NCI-H2227 treated with DMSO at 0.1 percent for 48 hours (cell line): ENCODE data around the gene PTTG1IP.

ENCODE experiments used
- DNase-seq: peaks from one replicate; lab custom pipeline; 2025; lab: John Stamatoyannopoulos, UW

PTTG1IP gene

DNA sequence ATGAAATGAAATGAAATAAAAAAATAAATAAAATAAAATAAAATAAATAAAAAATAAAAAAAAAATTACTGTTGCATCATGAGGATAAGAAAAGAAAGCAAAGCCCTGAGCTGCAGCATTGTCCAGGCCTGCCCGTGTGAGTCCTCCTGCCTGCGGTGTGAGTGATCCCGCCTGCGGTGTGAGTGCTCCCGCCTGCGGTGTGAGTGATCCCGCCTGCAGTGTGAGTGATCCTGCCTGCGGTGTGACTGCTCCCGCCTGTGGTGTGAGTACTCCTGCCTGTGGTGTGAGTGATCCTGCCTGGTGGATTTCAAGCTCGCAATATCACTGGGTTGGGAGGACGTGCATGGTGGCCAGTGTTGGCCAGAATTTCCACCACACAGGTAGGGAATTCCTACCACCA, 22.4 kb upstream of the PTTG1IP start:
- DNase-seq = no peak

DNA sequence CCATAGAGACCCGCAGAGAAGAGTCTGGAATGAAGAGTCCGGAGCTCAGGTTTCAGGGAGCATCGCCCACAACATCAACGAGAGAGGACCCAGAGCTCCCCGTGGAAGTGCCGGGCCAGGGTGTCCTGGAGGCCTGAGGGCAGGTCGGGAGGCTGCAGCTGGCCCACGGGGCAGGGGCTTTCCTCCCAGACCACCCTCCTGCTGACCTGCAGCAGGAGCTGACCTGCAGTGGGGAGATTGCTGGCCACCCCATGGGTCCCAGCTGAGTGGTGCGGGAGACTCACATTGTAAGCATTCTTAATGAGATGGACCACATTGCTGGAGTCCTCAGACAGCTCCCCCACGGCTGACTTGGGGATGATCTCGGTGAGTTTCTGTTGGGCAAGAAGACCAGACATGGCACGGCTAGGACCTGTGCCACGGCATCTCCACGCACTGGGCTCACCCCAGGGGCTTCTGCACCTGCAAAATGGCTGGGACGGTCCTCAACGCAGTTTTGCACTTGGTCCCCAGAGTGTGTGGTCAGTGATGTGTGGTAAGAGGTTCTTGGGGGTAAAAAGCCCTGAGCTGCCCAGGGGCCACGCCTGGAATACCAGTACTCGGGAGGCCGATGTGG, 21.3 kb upstream of the PTTG1IP start:
- DNase-seq = no peak

DNA sequence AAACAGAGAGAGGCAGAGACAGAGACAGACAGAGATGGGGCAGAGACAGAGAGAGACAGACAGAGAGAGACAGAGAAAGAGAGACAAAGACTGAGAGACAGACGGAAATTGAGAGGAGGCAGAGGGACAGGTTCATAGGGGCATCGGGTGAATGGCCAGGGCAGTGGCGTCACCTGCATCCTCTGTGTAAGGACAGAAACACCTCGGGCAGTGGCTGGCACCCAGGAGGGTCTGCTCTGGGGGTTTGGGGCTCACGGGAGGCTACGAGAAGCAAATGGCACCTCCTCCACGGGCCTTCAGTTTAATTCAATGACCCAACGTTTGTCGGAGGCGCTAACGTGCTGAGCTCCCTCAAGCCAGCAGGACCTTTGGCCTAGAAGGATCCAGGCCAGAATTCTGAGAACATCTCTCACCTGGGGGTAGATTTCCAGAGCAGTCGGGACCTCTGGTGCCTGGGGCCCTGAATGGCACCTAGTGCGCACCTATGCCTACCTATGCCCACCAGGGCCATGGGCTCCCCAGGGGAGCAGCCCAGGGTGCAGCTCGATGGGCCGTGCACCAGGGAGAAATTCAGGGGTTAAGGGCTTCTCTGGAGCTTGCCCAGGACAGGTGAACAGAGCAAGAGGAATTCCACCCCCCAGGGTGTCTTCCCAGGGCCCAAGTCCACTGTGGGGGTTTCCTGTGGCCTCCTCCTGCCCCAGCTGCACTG, 20.6 kb upstream of the PTTG1IP start:
- DNase-seq = no peak

DNA sequence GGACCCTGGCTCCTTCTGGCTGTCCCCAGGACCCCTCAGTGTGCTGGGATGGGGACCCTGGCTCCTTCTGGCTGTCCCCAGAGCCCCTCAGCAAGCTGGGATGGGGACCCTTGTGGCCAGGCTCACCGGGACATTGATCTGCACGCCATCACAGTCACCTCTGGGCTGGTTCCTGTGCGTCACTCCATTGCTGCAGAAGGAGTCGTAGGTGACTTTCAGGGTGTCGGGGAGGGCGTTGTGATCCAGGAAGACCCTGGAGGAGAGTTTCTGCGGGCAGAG, 19.7 kb upstream of the PTTG1IP start:
- no peak for DNase-seq

DNA sequence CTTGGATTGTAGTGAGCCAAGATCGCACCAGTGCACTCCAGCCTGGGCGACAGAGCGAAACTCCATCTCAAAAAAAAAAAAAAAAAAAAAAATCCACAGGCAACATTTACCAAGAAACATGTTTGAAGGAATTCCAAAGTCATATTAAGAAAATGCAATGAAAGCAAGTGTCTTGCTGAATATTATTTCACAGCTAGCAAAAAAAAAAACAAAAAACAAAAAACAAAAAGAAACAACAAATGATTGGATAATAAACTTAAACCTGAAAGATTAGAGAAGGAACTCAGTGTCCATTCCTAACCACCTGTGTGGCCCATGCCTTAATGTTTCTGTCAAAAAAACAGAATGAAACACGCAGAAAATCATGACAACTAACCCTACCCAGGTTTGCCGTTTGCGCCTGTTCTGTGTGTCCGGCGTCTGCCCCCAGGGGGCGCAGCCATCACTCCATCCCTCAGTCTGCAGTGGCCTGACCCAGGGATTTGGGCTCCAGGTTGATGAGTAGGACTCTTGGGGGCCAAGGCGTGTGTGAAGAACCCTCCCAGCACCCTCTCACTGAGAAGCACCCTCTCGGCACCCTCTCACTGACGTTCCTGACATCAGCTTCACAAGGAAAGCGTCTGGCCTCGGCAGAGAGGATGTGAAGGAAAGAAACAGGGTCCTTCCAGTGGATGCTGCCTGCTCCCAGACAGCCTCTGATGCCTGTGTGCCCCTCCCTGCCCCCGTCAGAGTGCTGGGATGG, 19.2 kb upstream of the PTTG1IP start:
- DNase-seq = no peak

DNA sequence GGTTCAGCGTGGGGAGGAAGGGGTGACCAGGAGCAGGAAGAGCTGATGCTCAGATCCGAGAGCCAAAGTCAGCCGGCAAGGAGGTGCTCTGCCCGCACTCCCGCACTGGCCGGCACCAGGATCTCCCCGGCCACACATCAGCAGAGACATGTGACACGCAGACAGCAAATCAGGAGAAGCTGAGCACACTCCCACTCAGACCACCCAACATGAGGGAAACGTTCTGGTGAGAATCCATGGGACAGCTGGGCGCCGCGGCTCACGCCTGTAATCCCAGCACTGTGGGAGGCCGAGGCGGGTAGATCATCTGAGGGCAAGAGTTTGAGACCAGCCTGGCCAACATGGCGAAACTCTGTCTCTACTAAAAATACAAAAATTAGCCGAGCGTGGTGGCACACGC, 18.6 kb upstream of the PTTG1IP start:
- DNase-seq = no peak

DNA sequence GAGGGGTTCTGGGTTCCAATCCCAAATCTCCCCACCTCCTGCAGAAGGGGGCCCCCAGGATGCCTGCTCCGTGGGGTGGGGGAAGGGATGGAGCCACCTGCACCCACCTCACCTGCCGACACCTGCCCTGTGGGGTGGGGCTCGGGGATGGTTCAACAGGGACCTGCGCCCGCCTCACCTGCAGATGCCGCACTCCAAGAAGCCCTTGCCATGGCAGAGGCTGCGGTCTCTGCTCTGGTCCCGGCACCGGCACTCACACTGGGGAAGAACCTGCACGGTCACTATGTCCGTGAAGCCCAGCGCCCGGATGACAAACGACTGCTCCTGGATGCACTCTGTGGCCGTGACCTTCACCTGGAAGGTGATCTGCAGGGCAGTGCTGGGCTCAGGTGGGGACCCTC, 18.1 kb upstream of the PTTG1IP start:
- DNase-seq = no peak

DNA sequence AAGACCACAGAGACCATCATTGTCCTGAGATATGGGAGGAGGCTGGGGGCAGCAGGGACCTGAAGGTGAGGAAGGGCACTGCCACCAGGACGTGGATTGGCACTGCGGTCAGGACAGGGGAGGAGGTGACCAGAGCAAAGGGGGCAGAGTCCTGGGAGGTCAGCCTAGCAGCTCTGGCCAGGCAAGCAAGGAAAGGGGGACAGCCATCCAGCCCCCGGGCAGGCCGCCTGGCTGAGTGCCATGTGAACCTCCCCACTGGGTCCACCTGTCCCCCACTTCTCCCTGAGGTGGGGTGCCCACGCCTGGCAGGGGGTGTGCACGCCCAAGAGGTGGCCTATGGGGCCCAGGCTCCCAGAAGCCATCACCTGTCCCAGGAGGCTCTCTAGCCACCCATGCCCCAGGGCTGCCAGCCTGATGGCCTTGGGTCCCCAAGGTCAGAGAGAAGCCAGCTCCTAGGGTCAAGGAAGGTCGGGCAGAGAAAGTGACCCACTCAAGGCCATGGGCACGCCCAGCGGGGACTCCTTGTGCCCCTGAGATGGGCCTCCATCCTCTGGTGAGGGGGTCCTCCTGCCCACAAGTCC, 17.6 kb upstream of the PTTG1IP start:
- DNase-seq = no peak

DNA sequence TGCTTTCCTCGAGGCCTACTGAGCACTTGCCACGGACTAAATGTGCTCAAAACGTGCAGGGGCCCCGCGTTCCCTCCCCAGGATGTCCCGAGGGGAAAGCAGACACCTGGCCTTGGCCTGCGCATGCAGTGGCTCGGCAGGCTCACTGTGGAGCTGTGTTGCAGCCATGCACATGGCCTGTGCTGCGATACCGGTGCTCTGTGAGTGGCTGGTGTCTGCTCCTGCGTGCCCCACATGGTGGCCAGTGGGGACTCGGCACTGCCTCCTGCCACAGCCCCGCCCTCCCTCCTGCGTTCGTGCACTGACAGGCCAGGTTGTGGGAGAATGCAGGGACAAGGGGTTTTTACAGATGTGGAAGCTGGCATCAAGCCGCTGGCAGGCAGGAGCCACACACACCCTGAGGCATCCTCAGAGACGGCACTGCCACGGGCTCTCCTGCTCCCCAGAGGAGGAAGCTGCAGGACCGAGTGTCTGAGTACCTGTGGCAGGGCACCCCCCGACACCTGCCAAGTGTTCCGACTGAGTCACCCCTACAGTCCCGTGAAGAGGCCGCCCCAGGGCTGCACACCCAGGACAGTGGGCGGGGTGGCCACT, 16.9 kb upstream of the PTTG1IP start:
- no peak for DNase-seq

DNA sequence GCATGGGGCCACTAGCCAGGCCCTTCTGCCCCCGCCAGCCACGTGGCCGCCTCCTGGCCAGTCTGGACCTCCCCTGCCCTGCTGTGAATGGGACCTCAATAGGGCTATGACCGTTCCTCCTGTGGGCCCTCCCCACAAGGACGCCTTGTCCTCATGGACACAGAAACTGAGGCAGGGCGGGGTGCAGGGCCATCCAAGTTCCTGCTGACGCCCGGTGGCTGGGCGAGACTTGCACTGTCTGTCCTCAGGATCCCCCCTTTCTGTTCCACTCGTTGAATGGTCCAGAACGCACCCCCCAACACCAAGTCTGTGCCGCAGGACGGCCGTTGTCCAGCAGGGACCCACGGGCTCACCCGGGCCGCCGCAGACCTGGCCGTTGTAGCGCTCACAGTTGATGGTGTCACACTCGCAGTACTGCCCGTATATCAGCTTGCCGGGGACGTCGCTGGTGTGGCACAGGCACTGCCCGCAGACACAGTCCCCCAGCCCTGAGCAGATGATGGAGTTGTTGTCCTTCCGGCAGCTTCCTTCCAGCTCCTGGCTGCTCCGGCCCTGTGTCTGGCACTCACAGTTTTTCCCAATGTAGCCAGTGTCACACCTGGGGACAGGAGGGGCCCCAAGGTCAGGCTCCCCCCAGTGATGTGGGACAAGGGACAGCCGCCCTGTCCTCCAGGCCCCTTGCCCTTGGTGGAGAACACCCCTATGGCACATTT, 16.3 kb upstream of the PTTG1IP start:
- no peak for DNase-seq

DNA sequence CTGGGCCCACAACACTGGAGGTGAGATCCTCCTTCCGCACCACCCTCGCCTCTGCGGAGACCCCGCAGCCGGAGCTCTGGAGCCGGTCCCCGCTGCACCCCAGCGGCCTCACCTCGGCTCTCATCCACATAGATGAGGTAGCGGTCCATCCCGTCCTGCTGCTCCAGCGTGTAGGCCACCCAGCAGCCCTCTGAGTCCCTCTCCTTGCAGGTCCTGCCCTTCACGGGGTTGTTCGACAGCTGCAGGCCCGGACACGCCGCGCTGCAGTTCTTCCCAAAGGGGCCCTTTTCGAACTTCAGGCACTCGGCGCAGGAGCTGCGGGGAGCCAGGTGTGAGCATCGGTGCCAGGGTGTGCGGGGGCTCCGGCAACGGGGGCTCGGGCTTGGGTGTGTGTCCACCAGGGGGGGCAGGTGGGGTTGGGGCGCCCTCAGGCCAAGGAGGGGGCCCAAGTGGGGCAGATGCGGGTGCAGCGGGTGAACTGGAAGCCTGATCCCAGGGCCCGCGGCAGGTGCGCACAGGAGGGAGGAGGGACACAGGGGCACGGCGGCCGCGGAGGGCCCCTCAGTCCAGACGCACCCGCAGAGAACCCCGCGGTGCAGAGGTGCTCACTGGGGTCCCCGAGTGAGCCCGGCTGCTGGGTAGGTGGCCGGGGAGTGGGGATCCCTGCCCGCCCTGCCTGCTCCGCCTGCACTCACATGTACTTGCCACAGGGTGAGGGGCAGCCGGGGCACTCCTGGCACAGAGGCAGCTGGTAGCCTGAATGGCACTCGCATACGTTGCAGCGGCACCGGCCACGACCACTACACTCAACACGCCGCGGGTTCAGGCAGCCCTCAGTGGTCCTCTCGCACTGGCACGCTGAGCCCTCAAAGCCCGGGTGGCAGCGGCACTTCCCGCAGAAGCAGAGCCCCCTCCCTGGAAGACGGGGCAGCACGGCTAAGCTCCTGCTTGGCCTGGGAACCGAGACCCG, 15.4 kb upstream of the PTTG1IP start:
- DNase-seq = no peak

DNA sequence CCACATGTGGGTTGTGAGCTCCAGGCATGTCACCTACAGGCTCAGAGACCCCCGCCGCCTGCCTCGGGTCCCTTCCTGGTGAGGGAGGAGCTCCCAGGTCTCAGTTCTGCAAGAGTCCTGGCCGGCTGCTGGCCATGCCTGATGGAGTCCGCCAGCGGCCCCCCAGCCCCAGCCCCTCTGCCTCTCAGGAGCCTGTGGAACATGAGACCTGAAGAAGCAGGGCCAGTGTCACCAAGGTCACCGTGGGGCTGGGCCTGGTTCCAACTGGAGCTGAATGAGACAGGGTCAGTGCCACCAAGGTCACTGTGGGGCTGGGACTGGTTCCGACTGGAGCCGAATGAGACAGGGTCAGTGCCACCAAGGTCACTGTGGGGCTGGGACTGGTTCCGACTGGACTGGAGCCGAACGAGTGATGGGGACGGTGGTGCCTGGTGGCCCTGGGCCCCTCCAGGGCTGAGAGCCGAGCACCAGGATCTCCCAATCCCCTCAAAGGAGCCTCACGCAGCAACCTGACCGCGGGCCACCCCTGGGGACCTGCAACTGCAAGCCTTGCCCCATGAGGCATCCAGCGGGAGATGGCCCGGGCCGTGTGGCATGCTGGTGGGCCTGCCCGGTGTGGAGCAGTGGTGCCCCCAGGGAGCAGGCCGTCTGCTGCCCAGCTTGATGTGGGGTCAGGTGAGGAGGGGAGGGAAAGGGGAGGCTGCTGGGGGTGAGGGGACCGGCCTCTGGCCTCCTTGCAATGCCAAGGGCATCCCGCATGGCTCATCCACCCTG, 14.5 kb upstream of the PTTG1IP start:
- DNase-seq = no peak

DNA sequence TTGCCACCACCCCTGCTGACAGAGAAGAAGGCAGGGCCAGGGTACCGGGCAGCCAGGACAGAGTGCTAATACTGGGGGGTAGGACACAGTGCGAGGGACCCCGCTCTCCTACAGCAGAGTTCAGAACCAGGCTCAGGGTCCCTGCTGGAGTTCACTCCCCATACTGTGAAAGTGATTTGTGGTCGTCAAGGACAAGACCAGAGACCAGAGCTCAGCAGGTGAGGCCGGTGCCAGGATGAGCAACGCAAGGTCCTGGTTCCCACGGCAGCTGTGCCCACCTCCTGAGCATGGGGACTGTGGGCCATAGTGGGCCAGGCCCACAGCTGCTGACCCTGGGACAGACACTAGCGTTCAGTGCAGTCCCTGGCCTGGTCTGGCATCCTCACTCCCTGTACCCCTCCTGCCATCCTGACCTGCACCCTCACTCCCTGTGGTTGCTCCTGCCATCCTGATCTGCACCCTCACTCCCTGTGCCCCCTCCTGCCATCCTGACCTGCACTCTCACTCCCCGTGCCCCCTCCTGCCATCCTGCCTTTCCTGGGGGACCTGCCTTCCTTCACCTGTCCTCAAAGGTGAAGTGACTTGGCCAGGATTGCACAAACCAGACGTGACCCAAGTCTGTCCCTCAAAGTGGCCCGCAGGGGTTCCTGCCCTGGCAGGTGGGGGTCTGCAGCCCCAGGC, 13.8 kb upstream of the PTTG1IP start:
- no peak for DNase-seq

DNA sequence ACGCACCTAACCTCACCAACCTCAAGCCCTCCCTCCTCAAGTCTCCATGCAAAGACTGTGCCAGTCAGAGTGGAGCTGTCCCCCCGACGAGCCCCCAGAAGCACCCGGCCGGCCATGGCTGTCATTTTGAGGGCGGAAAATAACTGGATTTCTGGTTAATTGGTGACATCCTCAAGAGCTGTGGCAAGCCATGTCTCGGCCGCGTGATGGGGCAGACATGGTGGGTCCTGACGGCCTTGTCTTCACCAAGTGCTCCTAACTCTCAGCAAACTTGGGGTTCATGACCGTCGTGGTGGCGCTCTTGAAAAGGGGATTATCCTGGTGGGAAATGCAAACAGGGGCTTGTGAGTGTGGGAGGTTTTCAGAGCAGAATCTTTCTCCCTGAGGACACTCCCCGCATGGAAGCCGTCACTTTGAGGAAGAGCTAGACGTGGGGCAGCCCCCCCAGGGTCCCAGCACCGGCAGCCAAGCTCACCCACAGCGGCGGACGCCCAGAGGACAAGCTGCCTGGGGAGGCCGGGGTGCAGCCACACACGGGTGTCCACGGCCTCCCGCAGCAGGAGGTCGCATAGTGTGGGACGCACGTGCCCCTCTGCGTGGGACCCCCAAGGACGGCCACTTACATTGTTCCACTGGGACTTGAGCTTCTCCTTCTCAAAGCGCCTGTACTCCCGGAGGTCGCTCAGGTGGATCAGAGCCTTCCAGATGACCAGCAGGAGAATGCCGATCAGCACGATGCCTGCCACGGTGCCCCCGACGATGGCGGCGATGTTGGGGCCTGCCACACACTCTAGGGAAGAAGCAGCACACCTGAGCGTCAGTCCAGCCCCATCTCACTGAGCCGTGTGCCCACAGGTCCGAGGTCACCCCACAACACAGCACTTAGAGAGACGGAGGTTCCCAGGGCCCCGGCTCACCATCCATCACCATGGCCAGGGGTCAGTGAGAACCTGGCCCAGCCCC, 12.9 kb upstream of the PTTG1IP start:
- no peak for DNase-seq

DNA sequence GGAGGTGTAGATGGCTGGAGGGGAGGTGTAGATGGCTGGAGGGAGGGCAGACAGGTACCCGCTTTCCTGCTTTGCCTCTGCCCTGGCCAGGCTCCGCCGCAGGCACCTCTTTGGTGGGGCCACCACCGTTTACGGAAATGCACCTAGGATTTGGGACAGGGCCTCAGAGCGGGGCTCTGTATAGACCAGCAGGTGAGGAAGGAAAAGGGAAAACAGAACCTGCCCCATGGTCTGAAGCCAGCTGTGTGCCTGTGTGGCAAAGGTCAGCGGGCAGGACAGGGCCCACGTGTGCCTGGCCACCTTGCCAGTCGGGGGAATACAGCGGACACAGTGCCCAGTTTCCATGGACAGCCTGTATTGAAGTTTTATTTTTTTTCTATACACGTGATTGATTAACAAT, 12.1 kb upstream of the PTTG1IP start:
- DNase-seq = no peak

DNA sequence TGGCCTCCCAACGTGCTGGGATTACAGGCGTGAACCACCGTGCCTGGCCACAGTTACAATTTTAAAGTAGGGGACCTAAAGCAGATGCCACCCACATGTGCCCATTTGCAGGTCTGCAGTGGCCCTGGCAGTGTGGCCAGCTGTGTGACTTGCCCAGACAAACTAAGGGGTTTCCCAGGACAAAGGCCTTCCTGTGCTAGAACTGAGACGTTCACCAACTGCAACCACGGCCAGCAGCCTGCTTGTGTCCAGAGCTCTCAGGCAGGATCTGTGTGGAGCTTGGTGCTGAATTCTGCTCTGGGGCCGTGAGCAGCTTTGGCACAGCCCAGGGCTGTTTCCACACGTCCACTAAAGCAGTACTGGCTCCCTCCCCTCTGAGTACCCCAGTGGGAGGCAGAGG, 10.6 kb upstream of the PTTG1IP start:
- DNase-seq = no peak

DNA sequence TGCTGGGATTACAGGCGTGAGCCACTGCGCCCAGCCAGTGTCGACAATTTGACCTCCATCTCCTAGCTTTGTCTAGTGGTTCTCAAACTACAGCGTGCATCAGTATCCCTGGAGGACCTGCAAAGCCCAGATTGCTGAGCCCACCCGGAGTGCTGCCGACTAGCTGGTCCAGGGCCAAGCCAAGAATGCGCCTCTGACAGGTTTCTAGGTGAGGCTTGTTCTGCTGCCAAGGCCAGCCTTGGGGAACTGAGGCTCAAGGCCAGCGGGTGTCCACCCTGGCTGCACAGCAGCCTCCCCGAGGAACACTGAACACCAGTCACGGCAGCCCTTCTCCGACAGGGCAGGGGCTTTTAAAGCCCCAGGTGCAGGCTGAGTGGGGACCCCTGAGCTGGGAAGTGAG, 9.8 kb upstream of the PTTG1IP start:
- no peak for DNase-seq

DNA sequence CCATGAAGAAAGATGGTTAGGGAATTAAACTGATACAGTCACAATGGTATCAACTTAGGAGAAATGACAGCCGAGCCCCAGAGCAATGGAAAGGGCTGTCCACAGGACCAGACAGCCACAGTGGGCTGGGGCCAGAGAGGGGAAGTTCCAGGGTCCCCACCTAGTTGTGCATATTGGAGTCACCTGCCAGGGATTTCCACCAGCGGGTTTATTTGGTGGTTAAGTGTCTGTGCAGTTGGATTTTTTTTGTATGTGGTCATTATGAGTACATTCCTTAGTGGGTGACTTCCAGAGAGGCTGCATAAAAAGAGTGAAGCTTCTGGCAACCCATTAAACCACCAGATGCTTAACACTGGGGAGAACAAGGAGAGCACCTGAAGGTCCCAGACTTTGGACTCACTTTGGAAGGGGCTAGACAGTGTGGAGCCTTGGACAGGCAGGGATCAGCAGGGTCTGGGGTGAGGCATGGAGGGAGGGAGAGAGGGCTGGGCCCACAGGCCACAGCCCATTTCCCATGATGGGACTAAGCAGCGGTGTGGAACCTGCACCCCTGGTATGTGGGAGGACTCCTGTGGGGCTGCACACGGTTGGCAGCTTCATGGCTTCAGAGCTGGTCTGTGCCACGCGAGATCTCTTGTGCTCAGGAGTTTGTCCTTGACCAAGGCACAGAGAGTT, 7.8 kb upstream of the PTTG1IP start:
- no peak for DNase-seq
